IPS-18c (cell line): Measurements from ENCODE around the gene DOCK6.
A peak's percentile ranks its signal among the peaks of the same experiment; 100 is the strongest.

ENCODE experiments used
- H3K4me3 ChIP-seq: 2 replicates; pipeline ENCODE4 v1.7.0; 2013; ENCODE audit warnings: low read depth, mild to moderate bottlenecking, low read length, moderate library complexity; ENCODE audit not compliant: insufficient read depth
- H3K9me3 ChIP-seq: one replicate; pipeline ENCODE4 v1.6.1; 2013; ENCODE audit warnings: mild to moderate bottlenecking, low read length, moderate library complexity; ENCODE audit not compliant: control insufficient read depth, insufficient read depth

The DOCK6 gene

GRCh38 chr19:11208561-11209471 lies 53.5 kb downstream of the DOCK6 start:
- H3K4me3 ChIP-seq, result no peak overlapping the region
- no peaks in the 10 kb centered on the region for H3K9me3 ChIP-seq

GRCh38 chr19:11205939-11206570 lies 56.3 kb downstream of the DOCK6 start:
- Histone ChIP-seq H3K4me3 (no peak overlapping the region), H3K9me3 (no peaks in the 10 kb centered on the region)

GRCh38 chr19:11204943-11205349 lies 57.4 kb downstream of the DOCK6 start:
- no peak overlapping the region for H3K4me3 ChIP-seq
- no peaks in the 10 kb centered on the region for H3K9me3 ChIP-seq

- no peak overlapping the region for H3K4me3 ChIP-seq
- no peaks in the 10 kb centered on the region for H3K9me3 ChIP-seq
Observed at GRCh38 chr19:11204076-11204602, 58.2 kb downstream of the DOCK6 start.

GRCh38 chr19:11203194-11204075 lies 58.9 kb downstream of the DOCK6 start:
- H3K4me3 ChIP-seq, result no peak overlapping the region
- no peaks in the 10 kb centered on the region for H3K9me3 ChIP-seq

GRCh38 chr19:11202488-11203193 lies 59.7 kb downstream of the DOCK6 start:
- Histone ChIP-seq H3K4me3 (no peak overlapping the region), H3K9me3 (no peaks in the 10 kb centered on the region)

GRCh38 chr19:11201791-11202190 lies 60.5 kb downstream of the DOCK6 start:
- Histone ChIP-seq H3K9me3 (no peaks in the 10 kb centered on the region), H3K4me3 (no peak overlapping the region)

- H3K4me3 ChIP-seq, result no peak overlapping the region
Observed at GRCh38 chr19:11200931-11201330, 61.4 kb downstream of the DOCK6 start.

GRCh38 chr19:11200015-11200574 lies 62.2 kb downstream of the DOCK6 start:
- Histone ChIP-seq H3K4me3 (no peak overlapping the region), H3K9me3 (no peaks in the 10 kb centered on the region)

More at GRCh38 chr19:11200931-11201330, 61.4 kb downstream of the DOCK6 start:
- H3K9me3 ChIP-seq, result no peaks in the 10 kb centered on the region

GRCh38 chr19:11199517-11199916 lies 62.8 kb downstream of the DOCK6 start:
- Histone ChIP-seq H3K9me3 (no peaks in the 10 kb centered on the region), H3K4me3 (no peak overlapping the region)

GRCh38 chr19:11198769-11199424 lies 63.4 kb downstream of the DOCK6 start:
- Histone ChIP-seq H3K4me3 (no peak overlapping the region), H3K9me3 (no peaks in the 10 kb centered on the region)

- H3K9me3 ChIP-seq, result no peaks in the 10 kb centered on the region
- H3K4me3 ChIP-seq, result peak overlapping the region; percentile 46; the same call in 1 of the 2 replicates
Observed at GRCh38 chr19:11198175-11198534, 64.2 kb downstream of the DOCK6 start.

- no peaks in the 10 kb centered on the region for H3K9me3 ChIP-seq
- H3K4me3 ChIP-seq, result peak within 1 kb of the TSS; percentile 87
Observed at GRCh38 chr19:11197291-11198174, 64.8 kb downstream of the DOCK6 start, which contains the start of gene KANK2. Gene KANK2, minus strand, starts transcription at chr19:11197545. Its CDS starts 3,034 bp downstream, at chr19:11194511.

- Histone ChIP-seq H3K9me3 (no peaks in the 10 kb centered on the region), H3K4me3 (peak overlapping the region; percentile 87)
Observed at GRCh38 chr19:11196406-11197287, 65.7 kb downstream of the DOCK6 start.
